ACC112 (cell line): ENCODE data around the gene ELMOD3.
"Not testable (repeated sequence)": the region's sequence is repeated elsewhere in the genome, so short reads cannot be mapped to it uniquely, and the experiment has no call there.

ENCODE experiments used
- H2AFZ ChIP-seq: fragments of 200-600 bp; sonication (generic); one replicate; pipeline ENCODE4 v1.6.0; 2017; ENCODE audit warnings: antibody characterized with exemption, low read length; ENCODE audit not compliant: unreplicated experiment
- H3K27ac ChIP-seq: fragments of 200-600 bp; sonication (generic); 2 replicates; pipeline ENCODE4 v1.5.1; 2014; ENCODE audit warnings: low read depth, mild to moderate bottlenecking, antibody characterized with exemption, low read length, moderate library complexity
- H3K27me3 ChIP-seq: fragments of 200-600 bp; sonication (generic); 2 replicates; pipeline ENCODE4 v1.6.1; 2014; ENCODE audit warnings: mild to moderate bottlenecking, antibody characterized with exemption, low read length, moderate library complexity, mixed read lengths; ENCODE audit not compliant: insufficient read depth
- H3K36me3 ChIP-seq: fragments of 200-600 bp; sonication (generic); 2 replicates; pipeline ENCODE4 v1.6.1; 2016; ENCODE audit warnings: mild to moderate bottlenecking, antibody characterized with exemption, low read length, moderate library complexity, mixed read lengths; ENCODE audit not compliant: insufficient read depth
- H3K4me1 ChIP-seq: fragments of 200-600 bp; sonication (generic); one replicate; pipeline ENCODE4 v1.6.1; 2016; ENCODE audit warnings: low read length, mixed read lengths; ENCODE audit not compliant: insufficient read depth, unreplicated experiment, control insufficient read depth
- H3K4me3 ChIP-seq: fragments of 200-600 bp; sonication (generic); 2 replicates; pipeline ENCODE4 v1.5.1; 2014; ENCODE audit warnings: mild to moderate bottlenecking, low read depth, low read length
- H3K79me2 ChIP-seq: fragments of 200-600 bp; sonication (generic); one replicate; pipeline ENCODE4 v1.6.0; 2016; ENCODE audit warnings: low read length; ENCODE audit not compliant: control insufficient read depth, unreplicated experiment, insufficient read depth

ELMOD3 gene

GRCh38 chr2:85347599-85347998 is 7.0 kb upstream of the ELMOD3 start:
- H3K27me3 ChIP-seq = no peaks in the 10 kb centered on the region
- H3K4me1 ChIP-seq = peaks cover 1% of the 10 kb centered on the region
- H3K36me3 ChIP-seq = peaks cover 12% of the 10 kb centered on the region; the same call in 1 of the 2 replicates
- no peaks in the 10 kb centered on the region for H3K79me2 ChIP-seq
- H3K27ac ChIP-seq = no peak overlapping the region
- no peak overlapping the region for H2AFZ ChIP-seq
- H3K4me3 ChIP-seq = no peak overlapping the region

DNA sequence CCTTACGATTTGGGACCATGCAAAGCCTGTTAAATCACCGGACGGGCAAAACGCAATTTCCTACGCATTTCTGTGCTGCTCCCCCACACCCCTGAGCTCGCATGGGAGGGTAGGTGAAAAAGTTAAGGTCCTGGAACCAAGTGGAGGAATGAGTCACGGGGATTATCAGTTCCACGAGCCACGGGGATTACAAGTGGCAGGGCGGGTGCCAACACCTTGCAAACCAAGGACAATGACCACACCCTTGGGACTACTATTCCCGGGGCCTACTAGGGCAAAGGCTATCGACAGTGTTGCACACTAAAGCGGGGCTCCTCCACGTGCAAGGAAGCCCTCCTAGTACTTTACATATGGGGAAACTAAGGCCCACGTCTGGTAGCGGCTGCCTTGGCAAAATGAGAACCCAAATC is 688 bp upstream of the ELMOD3 start:
- peaks cover 25% of the 10 kb centered on the region for H3K79me2 ChIP-seq
- H3K36me3 ChIP-seq = peaks cover 12% of the 10 kb centered on the region; the same call in 1 of the 2 replicates
- no peaks in the 10 kb centered on the region for H3K27me3 ChIP-seq
- H3K4me3 ChIP-seq = peak overlapping the region; percentile 90
- H3K27ac ChIP-seq = no peak overlapping the region; the same call in 1 of the 2 replicates
- H3K4me1 ChIP-seq = peaks cover 27% of the 10 kb centered on the region
- peak overlapping the region; percentile 59 for H2AFZ ChIP-seq

DNA sequence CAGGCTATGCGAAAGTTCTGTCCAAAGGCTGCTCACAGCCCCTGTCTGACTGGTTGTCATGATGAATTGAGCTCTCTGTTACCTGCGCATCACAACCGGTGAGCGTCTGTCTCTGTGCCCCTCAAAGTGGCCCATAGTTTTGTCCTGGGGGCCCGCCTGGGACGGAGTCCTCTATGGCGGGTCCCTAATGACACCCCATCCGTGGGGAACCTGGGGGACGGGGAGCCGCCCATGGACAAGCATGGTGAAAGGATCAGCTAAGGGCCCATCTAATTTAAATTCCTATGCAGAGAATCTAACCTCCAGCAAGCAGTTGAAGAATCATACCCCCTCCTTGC is 473 bp downstream of the ELMOD3 start:
- Histone ChIP-seq H3K4me1 (peaks cover 27% of the 10 kb centered on the region), H3K79me2 (peaks cover 25% of the 10 kb centered on the region), H3K27me3 (no peaks in the 10 kb centered on the region), H3K4me3 (peak overlapping the region; percentile 90), H3K36me3 (peaks cover 6% of the 10 kb centered on the region; the same call in 1 of the 2 replicates), H2AFZ (peak overlapping the region; percentile 94), H3K27ac (peak overlapping the region; percentile 20; the same call in 1 of the 2 replicates)

DNA sequence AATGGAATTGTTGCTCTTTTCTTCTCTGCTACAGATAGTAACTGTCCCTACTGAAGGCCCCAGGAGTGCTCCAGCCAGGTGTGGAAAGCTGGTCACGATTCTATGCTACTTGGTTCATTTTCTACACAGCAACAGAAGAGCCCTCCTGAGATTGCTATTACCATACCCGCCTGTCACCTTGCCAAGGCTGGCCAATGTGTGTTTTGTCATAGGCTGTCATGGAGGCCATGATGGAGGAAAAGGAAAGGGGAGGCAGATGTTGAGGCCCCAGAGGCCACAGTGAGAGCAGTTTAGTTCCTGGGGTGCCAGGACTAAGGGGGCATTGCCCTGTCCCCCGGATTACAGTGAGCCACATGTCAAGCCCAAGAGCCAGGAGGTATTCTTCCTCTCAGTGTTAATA is 952 bp downstream of the ELMOD3 start:
- H3K79me2 ChIP-seq = peaks cover 25% of the 10 kb centered on the region
- H3K4me3 ChIP-seq = peak overlapping the region; percentile 90
- no peaks in the 10 kb centered on the region for H3K27me3 ChIP-seq
- peaks cover 3% of the 10 kb centered on the region; the same call in 1 of the 2 replicates for H3K36me3 ChIP-seq
- no peak overlapping the region for H3K27ac ChIP-seq
- peaks cover 27% of the 10 kb centered on the region for H3K4me1 ChIP-seq
- peak overlapping the region; percentile 94 for H2AFZ ChIP-seq

DNA sequence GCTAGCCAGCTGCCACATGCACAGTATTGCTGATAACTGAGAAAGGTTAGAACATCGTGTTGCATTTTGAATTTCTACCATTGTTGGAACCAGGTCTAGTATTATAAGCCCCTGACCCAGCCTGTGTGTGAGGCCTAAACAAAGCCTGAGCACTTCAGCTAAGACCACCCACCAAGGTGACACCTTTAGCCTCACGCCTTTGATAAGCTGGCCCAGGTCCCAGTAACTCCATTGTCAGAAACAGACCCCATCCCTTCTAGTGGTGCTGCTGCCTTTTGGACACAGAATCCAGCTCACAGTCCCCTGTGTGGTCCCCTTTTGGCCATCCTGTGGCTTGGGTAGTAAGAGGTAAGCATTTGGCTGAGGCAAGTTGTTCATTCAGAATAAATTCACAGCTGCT is 1.6 kb downstream of the ELMOD3 start:
- Histone ChIP-seq H3K4me1 (peaks cover 27% of the 10 kb centered on the region), H3K27me3 (no peaks in the 10 kb centered on the region), H3K36me3 (no peaks in the 10 kb centered on the region), H2AFZ (no peak overlapping the region), H3K27ac (no peak overlapping the region), H3K79me2 (peaks cover 25% of the 10 kb centered on the region), H3K4me3 (no peak overlapping the region)

- Histone ChIP-seq H2AFZ (no peak overlapping the region), H3K4me3 (no peak overlapping the region), H3K36me3 (no peaks in the 10 kb centered on the region), H3K27me3 (no peaks in the 10 kb centered on the region), H3K4me1 (peaks cover 24% of the 10 kb centered on the region), H3K79me2 (peaks cover 25% of the 10 kb centered on the region), H3K27ac (no peak overlapping the region)
Measured at GRCh38 chr2:85357736-85358135, 3.2 kb downstream of the ELMOD3 start.

- not testable (repeated sequence) for H2AFZ ChIP-seq, H3K27ac ChIP-seq, H3K4me1 ChIP-seq, H3K27me3 ChIP-seq, H3K4me3 ChIP-seq, H3K79me2 ChIP-seq, H3K36me3 ChIP-seq
Measured at GRCh38 chr2:85362653-85363387, 8.3 kb downstream of the ELMOD3 start.

DNA sequence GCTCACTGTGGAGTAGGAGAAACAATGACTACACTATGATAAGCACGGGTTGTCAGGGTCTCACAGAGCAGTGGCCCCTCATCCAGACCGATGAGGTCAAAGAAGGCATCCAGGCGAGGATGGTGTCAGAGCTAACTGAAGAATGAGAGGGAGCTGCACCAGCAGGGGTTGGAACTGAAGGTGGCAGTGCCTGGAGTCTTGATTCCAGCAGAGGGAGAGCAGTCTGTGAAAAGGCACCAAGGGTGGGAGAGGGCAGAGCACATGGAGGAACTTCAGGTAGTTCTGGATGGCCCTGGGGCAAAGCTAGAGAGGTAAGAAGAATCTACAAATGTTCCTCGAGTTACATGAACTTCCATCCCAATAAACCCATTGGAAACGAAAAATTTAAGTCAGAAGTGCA is 12.6 kb downstream of the ELMOD3 start:
- Histone ChIP-seq H3K4me1 (peaks cover 7% of the 10 kb centered on the region), H3K36me3 (no peaks in the 10 kb centered on the region), H3K79me2 (no peaks in the 10 kb centered on the region), H2AFZ (no peak overlapping the region), H3K4me3 (no peak overlapping the region), H3K27ac (no peak overlapping the region), H3K27me3 (no peaks in the 10 kb centered on the region)

DNA sequence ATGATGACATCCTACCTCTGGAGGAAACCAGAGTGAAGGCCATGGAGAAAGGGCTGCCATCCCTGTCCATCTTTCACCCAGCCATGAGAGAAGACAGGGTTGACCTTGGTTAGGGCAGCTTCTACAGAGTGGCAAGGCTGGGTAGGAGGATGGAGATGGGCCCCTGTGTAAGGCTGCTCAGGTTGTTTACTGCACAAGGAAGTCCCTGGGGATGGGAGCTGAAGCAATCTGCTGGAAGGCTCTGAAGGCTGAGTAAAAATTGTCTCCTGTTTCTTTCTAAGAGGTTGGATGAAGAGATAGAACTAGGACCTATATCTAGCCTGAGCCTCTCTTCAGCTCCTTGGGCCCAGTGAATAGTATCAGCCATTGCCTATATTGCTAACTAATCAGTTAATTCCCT is 14.4 kb downstream of the ELMOD3 start:
- H3K27me3 ChIP-seq = no peaks in the 10 kb centered on the region
- H3K36me3 ChIP-seq = peaks cover 3% of the 10 kb centered on the region; the same call in 1 of the 2 replicates
- H2AFZ ChIP-seq = no peak overlapping the region
- no peaks in the 10 kb centered on the region for H3K79me2 ChIP-seq
- no peak overlapping the region for H3K27ac ChIP-seq
- H3K4me3 ChIP-seq = no peak overlapping the region
- H3K4me1 ChIP-seq = peaks cover 7% of the 10 kb centered on the region

DNA sequence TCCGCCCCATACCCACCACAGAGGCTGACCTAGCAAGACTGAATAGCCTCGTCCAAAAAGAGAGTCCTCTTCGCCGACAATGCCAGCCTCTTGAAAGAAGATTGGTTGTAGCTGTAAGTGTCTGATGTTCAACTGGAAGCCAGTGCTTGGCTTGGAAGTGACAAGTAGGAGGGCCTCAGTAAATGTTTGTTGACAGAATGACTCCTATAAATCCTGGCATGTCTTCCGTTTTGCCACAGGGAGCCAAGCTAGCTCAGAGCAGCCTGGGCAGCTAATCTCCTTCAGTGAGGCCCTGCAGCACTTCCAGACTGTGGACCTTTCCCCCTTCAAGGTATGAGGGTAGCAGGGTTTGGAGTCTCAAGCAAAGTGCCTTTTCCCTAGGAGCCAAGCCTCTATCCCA is 14.9 kb downstream of the ELMOD3 start:
- H3K27me3 ChIP-seq = no peaks in the 10 kb centered on the region
- H3K27ac ChIP-seq = no peak overlapping the region
- H3K4me1 ChIP-seq = peaks cover 7% of the 10 kb centered on the region
- H2AFZ ChIP-seq = no peak overlapping the region
- H3K4me3 ChIP-seq = no peak overlapping the region
- peaks cover 3% of the 10 kb centered on the region; the same call in 1 of the 2 replicates for H3K36me3 ChIP-seq
- no peaks in the 10 kb centered on the region for H3K79me2 ChIP-seq

- H3K4me3 ChIP-seq = no peak overlapping the region
- no peak overlapping the region for H3K27ac ChIP-seq
- peaks cover 7% of the 10 kb centered on the region for H3K4me1 ChIP-seq
- no peak overlapping the region for H2AFZ ChIP-seq
- H3K27me3 ChIP-seq = no peaks in the 10 kb centered on the region
- no peaks in the 10 kb centered on the region for H3K79me2 ChIP-seq
- H3K36me3 ChIP-seq = peaks cover 9% of the 10 kb centered on the region; the same call in 1 of the 2 replicates
Measured at GRCh38 chr2:85371045-85371444, 16.5 kb downstream of the ELMOD3 start.
